MV-4-11 (cell line): ENCODE data around the gene SPDYE3.
"Not testable (repeated sequence)": the region's sequence is repeated elsewhere in the genome, so short reads cannot be mapped to it uniquely, and the experiment has no call there.

Experiments
- DNase-seq: peaks from one replicate; lab custom pipeline; 2025; lab: John Stamatoyannopoulos, UW

Gene SPDYE3

GRCh38 chr7:100288258-100288657 is 19.2 kb upstream of the SPDYE3 start:
- not testable (repeated sequence) for DNase-seq

- not testable (repeated sequence) for DNase-seq
Observed at GRCh38 chr7:100292162-100292561, 15.3 kb upstream of the SPDYE3 start.

GRCh38 chr7:100295269-100295668 is 12.2 kb upstream of the SPDYE3 start:
- DNase-seq, result peak; percentile 83

- DNase-seq, result not testable (repeated sequence)
Observed at GRCh38 chr7:100297852-100298631, 9.5 kb upstream of the SPDYE3 start.

GRCh38 chr7:100298632-100298895 is 8.9 kb upstream of the SPDYE3 start:
- DNase-seq, result not testable (repeated sequence)

GRCh38 chr7:100304526-100304925 is 3.0 kb upstream of the SPDYE3 start:
- DNase-seq, result not testable (repeated sequence)

- peak; percentile 19 for DNase-seq
Observed at GRCh38 chr7:100318329-100318728, 10.8 kb downstream of the SPDYE3 start.

- not testable (repeated sequence) for DNase-seq
Observed at GRCh38 chr7:100321648-100322047, 14.1 kb downstream of the SPDYE3 start.

GRCh38 chr7:100324194-100324593 is 16.7 kb downstream of the SPDYE3 start:
- not testable (repeated sequence) for DNase-seq

- not testable (repeated sequence) for DNase-seq
Observed at GRCh38 chr7:100325671-100326070, 18.2 kb downstream of the SPDYE3 start.

- not testable (repeated sequence) for DNase-seq
Observed at GRCh38 chr7:100326914-100327313, 19.4 kb downstream of the SPDYE3 start.

- peak; percentile 95 for DNase-seq
Observed at GRCh38 chr7:100335566-100336466, 28.3 kb downstream of the SPDYE3 start.

- not testable (repeated sequence) for DNase-seq
Observed at GRCh38 chr7:100338083-100338696, 30.7 kb downstream of the SPDYE3 start.

GRCh38 chr7:100341286-100341685 is 33.8 kb downstream of the SPDYE3 start:
- DNase-seq, result not testable (repeated sequence)

- no peak for DNase-seq
Observed at GRCh38 chr7:100342765-100343164, 35.3 kb downstream of the SPDYE3 start.

- not testable (repeated sequence) for DNase-seq
Observed at GRCh38 chr7:100344124-100344559, 36.6 kb downstream of the SPDYE3 start.

GRCh38 chr7:100344560-100345287 is 37.2 kb downstream of the SPDYE3 start:
- DNase-seq, result peak; percentile 53

GRCh38 chr7:100345288-100345672 is 37.8 kb downstream of the SPDYE3 start:
- peak; percentile 62 for DNase-seq

- no peak for DNase-seq
Observed at GRCh38 chr7:100346921-100347320, 39.4 kb downstream of the SPDYE3 start.

- no peak for DNase-seq
Observed at GRCh38 chr7:100348805-100349204, 41.3 kb downstream of the SPDYE3 start.

GRCh38 chr7:100349757-100350156 is 42.3 kb downstream of the SPDYE3 start:
- DNase-seq, result no peak

GRCh38 chr7:100351657-100352058 is 44.2 kb downstream of the SPDYE3 start:
- DNase-seq, result no peak
